Esophagus (tissue), 2 donors: ENCODE results near the gene FCF1. TPM values are rescaled to one million over a fixed set of nuclear protein-coding genes. Genes with fewer than 3 reads are reported as not detected.

Experiments
- H3K27ac ChIP-seq, 2 donors: one replicate each; pipeline ENCODE4 v1.5.1; 2013; ENCODE audit warnings: low read depth in 2 of 2, mild to moderate bottlenecking in 2 of 2, inconsistent platforms in 1 of 2, low read length in 1 of 2, moderate library complexity in 1 of 2
- H3K27me3 ChIP-seq, 2 donors: one replicate each; pipeline ENCODE4 v1.6.1; 2013; ENCODE audit warnings: low read length in 2 of 2, control low read depth in 1 of 2, mild to moderate bottlenecking in 1 of 2; ENCODE audit not compliant: insufficient read depth in 2 of 2, control insufficient read depth in 1 of 2
- H3K36me3 ChIP-seq, 2 donors: one replicate each; pipeline ENCODE4 v1.6.1; 2013; ENCODE audit warnings: low read length in 1 of 2; ENCODE audit not compliant: control insufficient read depth in 2 of 2, insufficient read depth in 2 of 2
- H3K4me1 ChIP-seq, 2 donors: one replicate each; pipeline ENCODE4 v1.6.1; 2013; ENCODE audit warnings: low read length in 1 of 2; ENCODE audit not compliant: control insufficient read depth in 2 of 2, insufficient read depth in 2 of 2
- H3K4me3 ChIP-seq, 2 donors: one replicate each; pipeline ENCODE4 v1.5.1; 2013; ENCODE audit warnings: low read length in 2 of 2, mild to moderate bottlenecking in 2 of 2, low read depth in 1 of 2, moderate library complexity in 1 of 2
- H3K9me3 ChIP-seq, 2 donors: one replicate each; pipeline ENCODE4 v1.6.1; 2013; ENCODE audit warnings: mild to moderate bottlenecking in 2 of 2, low read depth in 1 of 2, low read length in 1 of 2, moderate library complexity in 1 of 2; ENCODE audit not compliant: control insufficient read depth in 2 of 2, insufficient read depth in 1 of 2
- WGBS, 2 donors: extraction: QIAGEN DNeasy Blood & Tissue Kit; methylation state at CpG; one replicate each; pipeline ENCODE4 v1.1.7; 2013; 5-methylcytosine and 5-hydroxymethylcytosine counted together
- polyA plus RNA-seq, 2 donors: library from polyadenylated mRNA; stranded (reverse); fragments of 200-250 nt; gene quantifications; one replicate each; pipeline ENCODE4 v1.2.3, GENCODE V29; 2013
- donor health status: healthy with polysubstance abuse.
- donor health status: Bipolar disorder and iron deficiency.

The FCF1 gene
- polyA plus RNA-seq, 2 donors = 4.4 to 19.8 TPM

- peak overlapping the region; percentile 92 for H3K4me3 ChIP-seq
- 12 to 15% methylated on average over 6 of the region's 6 CpGs for WGBS, 2 donors
- H3K4me1 ChIP-seq = no peaks in the 10 kb centered on the region
- H3K27ac ChIP-seq = peak overlapping the region in 1 of 2 donors; percentile 80
- peaks cover 0 to 4% of the 10 kb centered on the region in 2 donors for H3K36me3 ChIP-seq
- H3K9me3 ChIP-seq = no peaks in the 10 kb centered on the region
- no peaks in the 10 kb centered on the region for H3K27me3 ChIP-seq
Observed at GRCh38 chr14:74713395-74713735, 421 bp downstream of the FCF1 start.

GRCh38 chr14:74720526-74720925 lies 7.6 kb downstream of the FCF1 start:
- H3K9me3 ChIP-seq = no peaks in the 10 kb centered on the region
- H3K27ac ChIP-seq = no peak overlapping the region
- H3K27me3 ChIP-seq = no peaks in the 10 kb centered on the region
- H3K4me1 ChIP-seq = no peaks in the 10 kb centered on the region
- H3K4me3 ChIP-seq = no peak overlapping the region
- H3K36me3 ChIP-seq = peaks cover 0 to 4% of the 10 kb centered on the region in 2 donors

- Histone ChIP-seq H3K9me3 (no peaks in the 10 kb centered on the region), H3K4me1 (no peaks in the 10 kb centered on the region), H3K27me3 (no peaks in the 10 kb centered on the region), H3K27ac (no peak overlapping the region), H3K4me3 (no peak overlapping the region), H3K36me3 (no peaks in the 10 kb centered on the region)
- 90 to 94% methylated on average over 3 of the region's 3 CpGs for WGBS, 2 donors
Observed at GRCh38 chr14:74723134-74723533, 10.2 kb downstream of the FCF1 start.

GRCh38 chr14:74732387-74732786 lies 19.4 kb downstream of the FCF1 start:
- Histone ChIP-seq H3K9me3 (no peaks in the 10 kb centered on the region), H3K27ac (no peak overlapping the region), H3K4me3 (no peak overlapping the region), H3K4me1 (no peaks in the 10 kb centered on the region), H3K36me3 (peaks cover 2 to 11% of the 10 kb centered on the region in 2 donors), H3K27me3 (no peaks in the 10 kb centered on the region)
- 63 to 83% methylated on average over 2 of the region's 2 CpGs for WGBS, 2 donors

- no peaks in the 10 kb centered on the region for H3K27me3 ChIP-seq
- no peak overlapping the region for H3K27ac ChIP-seq
- peaks cover 2 to 11% of the 10 kb centered on the region in 2 donors for H3K36me3 ChIP-seq
- WGBS, 2 donors = 84 to 85% methylated on average over 3 of the region's 3 CpGs
- H3K4me3 ChIP-seq = no peak overlapping the region
- H3K9me3 ChIP-seq = no peaks in the 10 kb centered on the region
- H3K4me1 ChIP-seq = no peaks in the 10 kb centered on the region
Observed at GRCh38 chr14:74733221-74733620, 20.3 kb downstream of the FCF1 start.

GRCh38 chr14:74735125-74735524 lies 22.2 kb downstream of the FCF1 start:
- Histone ChIP-seq H3K9me3 (no peaks in the 10 kb centered on the region), H3K36me3 (peaks cover 2 to 11% of the 10 kb centered on the region in 2 donors), H3K4me1 (no peaks in the 10 kb centered on the region), H3K4me3 (no peak overlapping the region), H3K27ac (no peak overlapping the region), H3K27me3 (no peaks in the 10 kb centered on the region)
- 79 to 95% methylated on average over 4 of the region's 4 CpGs for WGBS, 2 donors

- H3K4me3 ChIP-seq = no peak overlapping the region
- no peaks in the 10 kb centered on the region for H3K9me3 ChIP-seq
- H3K36me3 ChIP-seq = peaks cover 2 to 11% of the 10 kb centered on the region in 2 donors
- H3K27ac ChIP-seq = no peak overlapping the region
- H3K27me3 ChIP-seq = no peaks in the 10 kb centered on the region
- WGBS, 2 donors = 93 to 97% methylated on average over 4 of the region's 4 CpGs
- no peaks in the 10 kb centered on the region for H3K4me1 ChIP-seq
Observed at GRCh38 chr14:74737753-74738325, 24.9 kb downstream of the FCF1 start.

GRCh38 chr14:74739293-74740030 lies 26.5 kb downstream of the FCF1 start:
- 80 to 86% methylated on average over 8 of the region's 8 CpGs for WGBS, 2 donors
- H3K4me1 ChIP-seq = no peaks in the 10 kb centered on the region
- no peaks in the 10 kb centered on the region for H3K9me3 ChIP-seq
- no peaks in the 10 kb centered on the region for H3K27me3 ChIP-seq
- H3K27ac ChIP-seq = no peak overlapping the region
- H3K36me3 ChIP-seq = peaks cover 0 to 4% of the 10 kb centered on the region in 2 donors
- H3K4me3 ChIP-seq = no peak overlapping the region

- Histone ChIP-seq H3K4me3 (no peak overlapping the region), H3K4me1 (no peaks in the 10 kb centered on the region), H3K27ac (no peak overlapping the region), H3K36me3 (no peaks in the 10 kb centered on the region), H3K27me3 (no peaks in the 10 kb centered on the region), H3K9me3 (no peaks in the 10 kb centered on the region)
- 87 to 98% methylated on average over 2 of the region's 2 CpGs for WGBS, 2 donors
Observed at GRCh38 chr14:74747237-74747636, 34.3 kb downstream of the FCF1 start.

GRCh38 chr14:74754157-74754556 lies 41.2 kb downstream of the FCF1 start:
- no peak overlapping the region for H3K4me3 ChIP-seq
- WGBS, 2 donors = 83 to 84% methylated on average over 2 of the region's 2 CpGs
- H3K27ac ChIP-seq = no peak overlapping the region
- H3K4me1 ChIP-seq = no peaks in the 10 kb centered on the region
- H3K27me3 ChIP-seq = no peaks in the 10 kb centered on the region
- no peaks in the 10 kb centered on the region for H3K9me3 ChIP-seq
- no peaks in the 10 kb centered on the region for H3K36me3 ChIP-seq
